Testis (tissue), 2 donors: ENCODE data around the gene CHMP1A.

ENCODE experiments used
- POLR2A ChIP-seq: fragments of 450-650 bp; IDR thresholded peaks from one replicate; pipeline ENCODE4 v1.6.1; 2017; ENCODE audit warnings: antibody characterized with exemption, mild to moderate bottlenecking, moderate library complexity
- TF ChIP-seq, protein P1 (sequence below), 3 experiments: fragments of 450-650 bp in 2 of 3; fragments of 200-600 bp in 1 of 3; sonication (generic) in 1 of 3; IDR thresholded peaks; one replicate each; pipeline ENCODE4 v1.5.1; 2016 to 2019; ENCODE audit warnings: antibody characterized with exemption in 3 of 3, mild to moderate bottlenecking in 2 of 3, moderate library complexity in 1 of 3

DNA sequence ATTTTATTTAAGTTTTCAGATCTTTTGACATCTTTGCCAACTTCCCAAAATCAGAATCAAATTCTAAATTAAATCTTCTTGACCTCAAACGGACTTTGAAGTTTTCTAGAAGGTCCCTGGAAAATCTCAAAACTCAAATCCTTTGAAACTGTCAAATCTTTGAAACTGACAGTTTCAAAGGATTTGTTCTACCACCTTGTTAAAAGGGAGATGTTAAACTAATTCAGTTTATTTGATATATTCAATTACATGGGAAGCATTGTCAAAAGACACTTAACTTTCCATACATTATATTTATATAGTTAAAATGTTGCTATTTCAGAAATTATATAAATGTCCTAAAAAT lies 47.4 kb downstream of the CHMP1A start:
- no peak for TF ChIP-seq POLR2A
- TF ChIP-seq, protein P1, sequence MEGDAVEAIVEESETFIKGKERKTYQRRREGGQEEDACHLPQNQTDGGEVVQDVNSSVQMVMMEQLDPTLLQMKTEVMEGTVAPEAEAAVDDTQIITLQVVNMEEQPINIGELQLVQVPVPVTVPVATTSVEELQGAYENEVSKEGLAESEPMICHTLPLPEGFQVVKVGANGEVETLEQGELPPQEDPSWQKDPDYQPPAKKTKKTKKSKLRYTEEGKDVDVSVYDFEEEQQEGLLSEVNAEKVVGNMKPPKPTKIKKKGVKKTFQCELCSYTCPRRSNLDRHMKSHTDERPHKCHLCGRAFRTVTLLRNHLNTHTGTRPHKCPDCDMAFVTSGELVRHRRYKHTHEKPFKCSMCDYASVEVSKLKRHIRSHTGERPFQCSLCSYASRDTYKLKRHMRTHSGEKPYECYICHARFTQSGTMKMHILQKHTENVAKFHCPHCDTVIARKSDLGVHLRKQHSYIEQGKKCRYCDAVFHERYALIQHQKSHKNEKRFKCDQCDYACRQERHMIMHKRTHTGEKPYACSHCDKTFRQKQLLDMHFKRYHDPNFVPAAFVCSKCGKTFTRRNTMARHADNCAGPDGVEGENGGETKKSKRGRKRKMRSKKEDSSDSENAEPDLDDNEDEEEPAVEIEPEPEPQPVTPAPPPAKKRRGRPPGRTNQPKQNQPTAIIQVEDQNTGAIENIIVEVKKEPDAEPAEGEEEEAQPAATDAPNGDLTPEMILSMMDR (IDR thresholded peaks at IDR 0.05) = no peak
